Fibroblast of peridontal ligament (primary cell): ENCODE data around the gene CABLES2.
"Not testable (repeated sequence)": the region's sequence is repeated elsewhere in the genome, so short reads cannot be mapped to it uniquely, and the experiment has no call there.

Experiments used
- DNase-seq: peaks from one replicate; pipeline ENCODE4 v3.0.0-alpha.2; 2010; ENCODE audit errors: extremely low read depth

CABLES2 gene

DNA sequence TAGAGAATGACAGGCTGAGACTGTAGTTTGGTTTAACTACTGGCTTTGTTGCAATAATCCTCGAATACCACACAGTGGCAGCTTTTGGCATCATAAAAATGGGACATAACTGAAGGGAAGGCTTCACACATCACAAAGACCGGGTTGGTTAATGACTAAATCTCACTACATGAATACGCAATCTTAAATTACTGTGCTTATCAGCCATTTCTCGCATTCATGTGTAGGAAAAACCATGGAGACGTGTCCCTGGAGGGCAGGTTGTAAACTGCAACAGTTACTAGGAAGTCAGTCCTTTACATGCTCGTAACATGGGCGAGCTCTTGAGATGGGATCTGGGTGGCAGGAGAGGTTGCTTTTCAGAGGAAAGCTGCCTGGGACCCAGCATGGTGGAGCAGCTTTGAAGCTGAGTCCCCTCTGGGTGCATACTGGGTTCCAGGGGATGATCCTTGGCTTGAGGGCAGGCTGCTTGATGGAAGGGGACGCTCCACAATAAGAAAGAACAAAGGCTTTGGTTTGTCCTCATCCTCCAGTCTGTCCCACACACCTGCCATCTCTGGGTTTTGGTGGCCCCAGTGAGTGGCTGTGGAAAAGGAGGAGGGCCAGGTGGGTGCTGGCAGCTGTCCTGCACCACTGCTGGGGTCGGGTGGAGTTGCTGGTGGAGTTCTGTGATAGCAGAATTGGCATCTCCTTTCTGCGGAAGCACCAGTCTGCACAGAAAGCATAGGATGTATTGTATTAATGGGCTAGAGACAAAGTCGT lies 18.1 kb downstream of the CABLES2 start:
- DNase-seq: no peak

DNA sequence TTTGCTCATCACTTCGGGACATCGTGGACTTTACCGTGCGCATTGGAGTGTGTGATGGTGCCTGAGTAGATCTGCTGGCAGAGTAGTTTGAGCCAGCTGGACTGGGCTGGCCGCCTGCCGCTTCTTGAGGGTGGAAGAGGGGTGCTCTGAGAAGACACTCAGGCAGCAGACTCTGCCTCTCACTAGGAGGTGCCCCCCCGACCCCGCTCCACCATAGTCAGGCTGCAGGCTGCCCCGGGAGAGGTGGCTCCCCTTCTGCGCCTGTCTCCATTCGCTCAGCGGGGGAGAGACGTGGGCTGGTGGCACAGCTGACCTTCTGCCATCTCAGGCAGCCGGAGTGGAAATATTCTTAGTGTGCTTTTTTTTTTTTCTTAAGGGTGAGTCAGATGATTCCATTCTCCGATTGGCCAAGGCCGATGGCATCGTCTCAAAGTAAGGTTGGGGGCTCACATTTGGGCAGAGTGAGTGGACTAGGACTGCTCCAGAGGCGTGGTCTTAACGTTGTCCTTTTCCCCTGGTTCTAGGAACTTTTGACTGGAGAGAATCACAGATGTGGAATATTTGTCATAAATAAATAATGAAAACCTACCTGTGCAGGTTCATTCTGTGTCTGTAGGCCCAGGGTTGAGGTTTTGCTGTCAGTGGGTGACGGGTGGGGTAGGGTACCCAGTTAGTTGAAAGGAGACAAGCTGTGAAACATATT lies 19.0 kb downstream of the CABLES2 start:
- DNase-seq: no peak

DNA sequence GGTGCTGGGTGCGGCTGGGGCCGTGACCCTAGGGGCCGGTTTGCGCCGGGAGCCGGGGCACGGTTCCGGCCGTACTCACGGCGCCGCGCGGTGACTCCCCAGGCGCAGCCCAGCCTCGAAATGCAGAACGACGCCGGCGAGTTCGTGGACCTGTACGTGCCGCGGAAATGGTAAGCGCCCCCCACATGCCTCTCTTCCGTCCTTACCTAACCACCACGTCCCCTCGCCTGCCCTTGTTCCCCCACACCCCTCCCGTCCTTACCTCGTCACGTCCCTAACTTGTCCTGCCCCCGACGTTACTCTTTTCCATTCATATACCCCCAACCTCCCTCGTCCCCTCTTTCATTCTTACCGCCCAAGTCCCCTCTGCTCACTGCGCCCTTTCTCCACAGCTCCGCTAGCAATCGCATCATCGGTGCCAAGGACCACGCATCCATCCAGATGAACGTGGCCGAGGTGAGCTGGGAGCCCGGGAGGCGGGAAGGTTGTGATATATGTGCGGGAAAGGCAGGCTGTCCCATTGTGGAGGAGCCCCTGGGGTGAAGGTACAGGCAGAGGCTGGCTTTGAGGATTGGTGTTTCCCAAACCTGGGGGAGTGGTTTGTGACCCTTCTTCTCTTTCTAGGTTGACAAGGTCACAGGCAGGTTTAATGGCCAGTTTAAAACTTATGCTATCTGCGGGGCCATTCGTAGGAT lies 19.7 kb downstream of the CABLES2 start:
- DNase-seq: no peak

DNA sequence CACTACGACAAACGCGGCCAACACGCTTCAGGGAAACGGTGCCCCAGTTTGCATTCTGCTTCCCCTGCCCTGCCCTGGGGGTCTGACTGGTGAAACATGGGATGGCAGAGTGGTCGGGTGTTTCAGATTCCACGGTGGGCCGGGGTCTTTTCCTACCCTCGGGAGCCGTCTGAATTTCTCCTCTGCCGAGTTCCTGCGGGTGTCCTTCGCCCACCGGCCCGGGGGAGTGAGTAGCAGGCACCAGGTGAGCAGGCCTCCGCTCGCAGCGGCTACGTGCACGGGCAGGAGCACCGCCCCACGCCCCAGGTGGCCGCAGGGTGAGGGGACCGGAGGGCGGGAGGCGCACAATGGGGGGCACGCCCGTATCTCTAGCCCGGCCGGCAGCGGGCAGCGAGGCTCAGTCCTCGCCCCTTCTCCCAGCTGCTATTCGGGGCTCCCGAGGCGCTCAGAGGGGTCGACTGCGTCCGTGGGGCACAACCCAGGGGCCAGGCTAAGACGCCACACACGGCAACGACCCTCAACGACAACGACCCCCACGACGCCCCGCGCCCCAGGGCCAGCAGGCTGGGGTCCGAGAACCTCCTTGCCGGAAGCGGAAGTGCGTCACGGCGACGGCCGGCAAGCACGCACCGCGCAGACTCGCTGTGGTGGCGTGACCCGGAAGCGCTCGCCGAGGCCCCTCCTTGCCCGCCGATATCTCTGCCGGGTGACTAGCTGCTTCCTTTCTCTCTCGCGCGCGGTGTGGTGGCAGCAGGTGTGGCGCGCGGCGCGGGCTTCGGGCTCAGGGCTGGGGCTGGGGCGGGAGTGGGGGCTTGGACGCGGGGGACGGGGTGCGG lies 20.5 kb downstream of the CABLES2 start, which contains the start of gene RPS21:
RPS21 (plus strand) TSS at position 721 of the 836 bp plus-strand sequence. CDS start 236 bp downstream, outside the sequence.
- peak; percentile 83 for DNase-seq

DNA sequence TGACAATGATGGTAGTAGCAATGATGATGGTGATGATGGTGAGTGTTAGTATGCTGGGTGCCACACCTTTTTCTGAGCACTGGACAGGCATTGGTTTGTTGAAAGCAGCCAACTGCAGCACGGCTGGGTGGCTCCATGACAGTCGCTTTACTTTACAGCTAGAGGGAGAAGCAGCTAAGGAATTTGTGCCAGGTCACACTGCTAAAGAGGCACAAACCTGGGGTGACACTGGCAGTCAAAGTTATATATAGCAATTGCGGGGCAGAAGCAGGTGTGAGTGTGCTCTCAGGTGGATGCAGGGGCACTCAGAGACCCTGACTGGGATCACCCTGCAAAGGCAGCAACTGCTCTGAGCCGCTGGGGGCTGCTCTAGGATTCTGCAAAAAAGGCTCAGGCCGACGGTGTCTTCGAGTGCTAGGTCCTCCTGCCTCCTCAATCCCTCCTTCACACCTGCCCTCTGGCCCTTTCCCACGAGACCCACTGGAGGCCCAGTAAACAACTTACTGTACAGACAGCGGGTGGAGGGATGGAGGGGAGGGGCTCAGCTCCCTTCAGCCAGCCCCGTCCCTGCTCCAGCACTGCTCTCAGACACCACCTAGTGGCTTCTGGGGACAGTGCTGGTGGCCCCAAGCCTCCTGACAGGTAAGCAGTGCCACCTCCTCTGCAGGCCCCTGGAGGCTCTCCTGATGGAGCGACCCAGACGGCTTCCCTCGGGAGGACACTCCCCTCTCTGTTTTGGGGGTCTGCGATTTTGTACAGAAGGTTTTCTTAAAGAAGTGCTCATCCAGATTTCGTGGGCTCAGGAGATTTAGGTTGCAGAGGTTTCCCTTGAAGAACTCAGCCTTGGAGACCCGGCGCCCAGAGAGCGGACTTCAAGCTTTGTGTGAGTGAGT lies 24.5 kb downstream of the CABLES2 start:
- DNase-seq: peak; percentile 60

DNA sequence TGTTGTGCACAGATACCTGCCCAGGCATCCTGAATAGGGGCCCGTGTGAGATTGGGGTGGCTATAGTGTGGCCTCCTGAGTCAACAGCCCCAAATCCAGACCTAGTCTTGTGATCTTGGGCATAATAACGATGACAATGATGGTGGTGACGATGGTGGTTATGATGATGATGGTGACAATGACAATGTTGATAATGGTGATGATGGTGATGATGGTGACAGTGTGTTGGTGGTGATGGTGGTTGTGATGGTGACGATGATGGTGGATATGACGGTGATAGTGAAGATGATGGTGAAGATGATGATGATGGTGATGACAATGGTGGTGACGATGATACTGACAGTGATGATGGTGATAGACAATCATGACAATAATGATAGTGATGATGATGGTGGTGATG lies 25.2 kb downstream of the CABLES2 start:
- DNase-seq: no peak

DNA sequence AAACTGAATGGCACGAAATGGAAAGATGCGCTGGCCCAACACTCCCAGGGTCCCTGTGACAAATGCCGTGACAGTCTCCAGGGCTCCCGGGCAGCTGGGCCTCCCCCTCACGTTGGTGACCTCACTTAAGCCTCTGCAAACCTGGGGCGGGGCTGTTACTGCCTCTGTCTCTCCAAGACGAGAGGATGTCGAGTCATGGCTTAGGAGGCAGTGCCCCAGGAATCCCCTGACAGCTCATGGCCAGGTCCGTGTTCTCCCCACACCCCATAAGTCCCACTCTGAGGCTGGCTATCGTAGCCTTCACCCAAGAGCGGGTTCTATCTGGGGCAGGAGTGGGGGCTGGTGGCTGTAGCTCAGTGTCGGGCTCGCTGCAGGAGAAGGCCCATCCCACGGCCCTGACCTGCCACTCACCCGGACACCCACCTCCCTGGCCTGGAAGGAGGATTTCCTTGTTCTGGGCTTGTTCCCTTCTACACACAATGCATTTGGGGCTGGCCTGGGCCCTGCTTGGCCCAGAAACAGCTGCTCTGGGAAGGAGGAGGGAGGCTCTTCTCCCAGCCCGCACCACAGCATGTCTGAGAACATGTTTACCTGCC lies 25.8 kb downstream of the CABLES2 start:
- DNase-seq: no peak

DNA sequence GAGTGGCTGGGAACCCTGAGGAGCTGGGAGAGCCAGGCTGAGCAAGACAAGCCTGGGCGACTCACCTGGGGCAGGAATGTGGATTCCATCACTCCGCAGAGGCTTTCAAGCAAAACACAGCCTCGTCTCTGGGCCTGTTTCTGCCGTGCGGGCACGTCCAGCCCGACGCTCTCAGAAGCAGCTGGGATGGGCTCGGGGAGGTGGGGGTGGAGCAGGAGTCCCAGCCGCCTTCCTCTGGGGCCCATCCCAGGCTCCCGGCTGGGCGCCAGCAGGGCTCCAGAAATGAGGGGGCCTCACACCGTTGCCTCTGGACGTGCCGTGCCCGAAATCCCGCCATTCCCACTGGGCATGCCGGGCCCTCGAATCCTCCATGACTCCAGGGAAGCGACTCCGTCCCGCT lies 28.9 kb downstream of the CABLES2 start:
- DNase-seq: no peak

DNA sequence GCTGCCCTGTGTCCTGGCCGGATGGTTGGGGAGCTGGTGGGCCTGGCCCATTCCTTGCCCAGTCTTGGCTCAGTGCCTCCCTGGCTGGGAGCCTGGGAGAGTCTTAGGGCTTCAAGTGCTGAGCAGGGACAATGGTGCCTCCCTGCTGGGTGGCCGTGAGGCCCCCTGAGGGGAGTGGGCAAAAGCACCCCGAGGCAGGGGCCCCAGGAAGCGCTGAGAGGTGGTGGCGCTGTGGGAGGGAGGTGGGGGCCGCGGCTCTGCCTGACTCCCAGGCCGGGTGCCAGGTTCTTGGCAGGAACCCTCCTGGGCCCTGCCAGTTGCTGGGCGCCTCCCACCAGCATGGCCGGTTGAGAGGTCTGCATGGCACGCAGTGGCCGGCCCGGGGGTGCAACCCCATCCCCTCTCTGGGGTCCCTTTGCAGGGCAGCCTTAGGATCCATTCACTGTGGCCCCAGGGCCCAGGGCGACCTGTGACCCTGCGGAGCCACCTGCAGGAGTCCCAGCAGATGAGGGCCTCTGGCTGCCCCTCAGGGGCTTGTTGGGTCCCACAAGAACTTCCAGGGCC lies 29.4 kb downstream of the CABLES2 start:
- DNase-seq: no peak

DNA sequence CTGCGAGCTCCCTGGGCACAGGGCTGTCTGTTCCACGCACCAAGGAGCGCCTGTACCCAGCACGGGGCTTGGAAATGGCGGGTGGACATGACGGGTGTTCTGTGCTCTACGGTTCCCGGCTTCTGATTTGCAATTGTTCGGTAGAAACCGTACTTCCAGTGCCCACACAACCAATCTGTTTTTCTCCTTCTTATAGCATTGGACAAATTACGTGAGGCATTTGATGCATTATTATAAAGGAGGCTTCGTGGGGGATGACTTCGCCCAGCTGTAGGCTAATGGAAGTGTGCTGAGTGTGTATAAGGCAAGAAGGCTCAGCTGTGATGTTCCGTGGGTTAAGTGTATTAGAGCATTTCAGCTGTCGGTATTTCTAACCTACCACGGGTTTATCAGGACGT lies 30.0 kb downstream of the CABLES2 start:
- DNase-seq: no peak

DNA sequence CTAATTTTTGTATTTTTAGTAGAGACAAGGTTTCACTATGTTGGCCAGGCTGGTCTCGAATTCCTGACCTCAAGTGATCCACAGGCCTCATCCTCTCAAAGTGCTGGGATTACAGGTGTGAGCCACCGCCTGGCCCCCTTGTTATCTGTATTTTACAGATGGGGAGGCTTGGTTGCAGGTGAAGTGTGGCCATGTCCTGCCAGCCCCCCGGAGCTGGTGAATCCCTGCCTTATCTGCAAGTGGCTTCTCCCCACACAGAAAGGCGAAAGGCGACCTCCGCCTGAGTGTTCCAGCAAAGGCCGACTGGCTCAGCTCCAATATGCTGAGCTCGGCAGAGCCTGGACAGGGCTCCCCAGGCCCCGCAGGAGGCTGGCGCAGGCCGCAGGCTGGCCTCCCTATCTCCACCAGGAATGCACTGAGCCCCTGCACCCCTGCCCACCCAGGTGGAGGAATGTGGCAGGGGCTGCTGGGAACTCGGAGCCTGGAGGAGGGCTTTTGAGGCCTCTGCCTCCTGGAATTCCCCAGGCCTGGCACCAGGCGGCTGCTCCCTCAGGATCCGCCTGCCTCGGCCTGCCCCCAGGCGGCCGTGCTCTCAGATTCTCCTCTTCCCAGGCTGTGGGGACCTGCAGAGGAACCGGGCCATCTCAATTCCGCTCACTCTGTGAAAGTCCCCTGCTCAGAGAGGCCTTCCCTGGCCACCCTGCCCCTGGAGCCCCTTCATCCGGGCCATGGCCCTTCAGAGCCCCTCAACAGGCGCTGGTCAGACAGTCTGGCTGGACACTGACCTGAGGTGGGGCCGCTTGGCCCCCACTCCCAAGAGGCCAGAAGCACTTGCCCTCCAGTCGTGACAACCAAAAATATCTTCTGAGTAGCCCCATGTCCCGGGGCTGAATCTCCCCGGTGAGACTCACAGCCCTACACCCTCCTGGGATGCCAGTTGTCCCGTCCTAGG lies 30.7 kb downstream of the CABLES2 start:
- no peak for DNase-seq

DNA sequence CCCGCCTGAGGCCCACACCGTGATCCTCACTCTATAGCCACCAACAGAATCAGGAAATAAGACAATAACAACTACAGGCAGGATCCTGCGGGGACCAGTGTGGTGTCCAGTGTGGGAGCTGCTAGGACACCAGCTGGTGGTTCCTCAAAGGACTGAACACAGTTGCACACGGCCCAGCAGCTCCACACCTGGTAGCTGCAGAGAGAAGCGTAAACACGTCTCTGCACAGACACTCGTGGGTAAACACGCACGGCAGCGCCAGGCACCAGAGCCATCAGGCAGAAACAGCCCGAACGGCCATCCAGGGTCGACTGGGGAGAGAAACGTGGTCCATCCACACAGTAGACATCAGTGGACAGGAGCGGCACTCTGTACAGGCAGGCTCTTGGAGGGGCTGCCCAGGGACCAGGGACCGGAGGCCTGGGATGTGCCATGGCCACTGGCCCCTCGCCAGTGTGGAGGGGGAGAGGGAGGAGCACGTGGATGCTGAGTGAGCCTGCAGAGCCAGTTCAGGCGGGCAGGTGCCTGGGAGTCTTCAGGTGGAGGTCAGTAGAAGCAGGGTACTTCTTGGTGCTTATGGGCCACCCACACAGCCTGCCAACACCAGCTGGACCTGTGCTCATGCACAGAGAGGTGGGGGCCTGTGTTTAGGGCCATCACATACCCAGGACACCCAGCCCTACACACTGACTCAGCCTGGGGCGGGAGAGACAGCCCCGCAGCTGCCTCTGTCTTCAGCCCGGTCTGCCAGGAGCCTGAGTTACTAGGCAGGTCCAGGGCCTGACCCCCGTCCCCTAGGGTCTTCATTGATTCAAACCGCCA lies 32.5 kb downstream of the CABLES2 start:
- no peak for DNase-seq

DNA sequence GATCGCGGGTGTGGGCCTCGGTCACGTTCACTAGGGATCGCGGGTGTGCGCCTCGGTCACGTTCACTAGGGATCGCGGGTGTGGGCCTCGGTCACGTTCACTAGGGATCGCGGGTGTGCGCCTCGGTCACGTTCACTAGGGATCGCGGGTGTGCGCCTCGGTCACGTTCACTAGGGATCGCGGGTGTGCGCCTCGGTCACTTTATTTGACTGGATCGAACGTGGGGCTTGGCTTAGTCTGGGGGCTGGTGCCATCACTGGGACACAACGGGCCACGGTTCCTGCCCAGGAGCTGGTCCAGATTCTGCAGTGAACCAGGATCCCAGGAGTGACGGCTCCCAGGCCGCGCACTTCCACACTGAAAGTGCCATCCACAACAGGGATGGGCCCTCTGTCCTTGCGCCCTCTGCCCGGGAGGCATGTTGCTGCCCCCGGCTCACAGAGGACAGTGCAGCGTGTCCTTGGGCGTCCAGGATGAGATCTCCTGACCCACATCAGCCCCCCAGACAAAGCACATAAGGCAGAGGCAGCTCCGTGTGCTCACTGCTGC lies 33.4 kb downstream of the CABLES2 start:
- not testable (repeated sequence) for DNase-seq

DNA sequence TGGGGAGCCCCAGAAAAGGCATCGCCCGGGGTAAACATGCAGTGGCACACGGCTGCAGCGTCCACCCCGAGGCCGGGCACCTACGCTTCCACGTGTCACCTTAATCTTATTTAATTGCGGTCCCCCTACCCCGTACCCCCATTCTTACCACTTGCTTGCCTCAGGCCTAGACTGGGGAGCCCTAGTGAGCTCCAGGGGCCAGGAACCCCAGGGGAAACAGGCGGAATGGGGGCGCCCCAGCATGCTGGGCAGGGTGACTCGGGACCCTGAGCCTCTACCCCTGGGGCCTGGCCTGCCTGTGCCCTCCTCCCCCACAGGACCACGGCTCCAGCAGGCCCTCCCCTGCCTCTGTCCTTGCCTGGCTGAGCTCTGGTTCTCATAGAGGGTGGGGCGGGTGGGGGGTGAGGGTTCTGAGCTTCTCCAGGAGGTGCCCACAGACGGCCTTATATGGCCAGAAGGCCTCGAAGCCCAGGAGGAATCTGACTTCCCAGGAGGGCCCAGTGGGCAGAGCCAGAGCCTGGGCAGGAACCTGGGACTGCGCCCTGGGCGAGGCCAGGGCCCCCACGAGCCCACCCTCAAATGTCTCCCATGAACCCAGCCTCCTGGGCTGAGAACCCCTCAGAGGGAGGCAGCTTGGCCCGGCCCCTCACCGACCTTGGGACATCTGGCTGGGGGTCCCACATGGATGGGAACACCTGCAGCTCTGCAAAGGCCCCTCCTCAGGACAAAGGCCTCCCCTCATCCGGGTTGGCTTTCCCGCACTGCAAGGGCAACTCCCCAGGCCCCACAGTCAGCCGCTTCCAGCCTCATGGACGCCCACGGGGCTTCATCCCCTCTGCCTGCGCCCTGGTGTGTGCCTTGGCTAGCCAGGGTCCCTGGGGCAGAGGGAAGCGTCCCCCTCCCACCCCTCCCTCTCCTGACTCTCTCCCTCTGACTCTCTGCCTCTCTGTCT lies 34.8 kb downstream of the CABLES2 start:
- no peak for DNase-seq

DNA sequence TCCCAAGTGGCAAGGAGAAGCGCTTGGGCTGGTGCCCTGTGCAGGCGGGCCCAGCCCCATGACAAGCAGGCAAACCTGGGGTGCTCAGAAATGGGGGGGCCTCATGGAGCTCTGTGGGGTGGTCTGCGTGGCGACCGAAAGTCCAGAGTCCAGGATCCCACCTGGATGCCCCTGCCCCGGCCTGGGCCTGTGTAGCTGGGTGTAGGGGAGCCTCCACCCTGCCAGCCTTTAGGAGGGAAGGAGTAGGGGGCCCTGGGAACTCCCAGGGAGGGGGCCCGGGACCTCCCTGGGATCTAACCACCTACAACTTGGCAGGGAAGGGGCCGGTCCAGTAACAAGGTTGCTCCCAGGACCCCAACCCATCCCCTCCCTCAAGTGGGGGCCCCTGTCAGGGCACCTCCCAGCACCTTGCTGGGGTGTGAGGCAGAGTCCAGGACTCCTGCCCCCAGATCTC lies 35.5 kb downstream of the CABLES2 start:
- DNase-seq: no peak

DNA sequence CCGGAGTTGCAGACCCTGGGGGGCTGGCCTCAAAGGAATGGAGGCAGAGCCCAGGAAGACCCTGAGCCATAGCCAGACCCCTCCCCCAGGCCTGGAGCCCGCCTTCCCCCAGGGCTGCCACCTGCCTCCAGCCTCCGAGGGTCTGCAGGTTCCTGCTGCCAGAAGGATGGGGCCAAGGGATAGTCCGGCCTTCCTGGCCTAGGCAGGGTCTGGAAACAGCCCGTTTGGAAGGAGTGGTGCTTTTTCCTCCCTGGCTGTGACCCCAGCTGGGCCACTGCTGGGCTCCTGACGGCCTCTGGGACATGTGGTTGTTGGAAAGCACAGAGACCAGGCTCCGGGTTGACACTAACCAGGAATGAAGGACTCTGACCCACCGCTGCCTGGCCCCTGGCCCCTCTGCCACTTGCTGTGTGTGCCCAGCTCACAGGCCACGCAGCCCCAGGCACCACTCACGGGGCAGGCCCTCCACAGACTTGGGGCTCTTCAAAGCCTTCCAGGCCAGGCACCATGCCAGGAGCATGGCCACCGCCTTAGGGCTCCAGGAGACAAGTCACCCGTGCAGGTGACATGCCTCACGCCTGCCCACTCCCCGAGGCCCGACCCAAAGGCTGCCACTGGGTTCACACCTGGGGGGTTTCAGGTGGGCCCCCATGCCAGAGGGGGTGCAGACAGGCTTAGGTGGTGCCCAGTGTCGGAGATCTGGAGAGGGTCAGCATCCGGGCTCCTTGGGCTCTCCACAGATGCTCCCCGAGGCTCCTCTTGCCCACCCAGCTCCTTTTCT lies 36.1 kb downstream of the CABLES2 start:
- no peak for DNase-seq
